Mesothelial cell of epicardium (in vitro differentiated cells): Measurements from ENCODE around the gene CEND1. TPM values are rescaled to one million over a fixed set of nuclear protein-coding genes. Genes with fewer than 3 reads are reported as not detected.

ENCODE experiments used
- DNase-seq, 2 experiments: peaks; one replicate each; pipeline ENCODE4 v3.0.0; 2021; ENCODE audit warnings: low spot score in 2 of 2; ENCODE audit not compliant: unreplicated experiment in 2 of 2
- H3K27ac Mint-ChIP-seq: 2 replicates; pipeline ENCODE4 v1.8.0; 2021; ENCODE audit warnings: mixed read lengths
- H3K27me3 Mint-ChIP-seq: 2 replicates; pipeline ENCODE4 v1.8.0; 2021; ENCODE audit warnings: low read depth, mixed read lengths
- H3K36me3 Mint-ChIP-seq: 2 replicates; pipeline ENCODE4 v1.8.0; 2021; ENCODE audit warnings: mixed read lengths
- H3K4me1 Mint-ChIP-seq: 2 replicates; pipeline ENCODE4 v1.8.0; 2021; ENCODE audit warnings: mixed read lengths
- H3K4me3 Mint-ChIP-seq: 2 replicates; pipeline ENCODE4 v1.8.0; 2021; ENCODE audit warnings: mild to moderate bottlenecking, moderate library complexity, mixed read lengths
- H3K9me3 Mint-ChIP-seq: 2 replicates; pipeline ENCODE4 v1.8.0; 2021; ENCODE audit warnings: mixed read lengths
- CTCF ChIP-seq: fragments of 200-600 bp; sonication (generic); IDR thresholded peaks from one replicate; pipeline ENCODE4 v1.5.0; 2021; ENCODE audit warnings: antibody characterized with exemption; ENCODE audit not compliant: unreplicated experiment
- total RNA-seq: library from RNA; stranded (reverse); gene quantifications from 3 replicates; pipeline ENCODE4 v1.2.1, GENCODE V29; 2021

The CEND1 gene
- total RNA-seq, 1 donor from 2014 or later: not detected

GRCh38 chr11:821512-822371 lies 31.9 kb upstream of the CEND1 start:
- Mint-ChIP-seq H3K4me3 (peak overlapping the region; percentile 78), H3K4me1 (peaks cover 10% of the 10 kb centered on the region)

GRCh38 chr11:820655-821511 lies 31.0 kb upstream of the CEND1 start:
- no peaks in the 10 kb centered on the region for H3K27me3 Mint-ChIP-seq
- no peak for TF ChIP-seq CTCF
- H3K36me3 Mint-ChIP-seq: peaks cover 7% of the 10 kb centered on the region
- peak overlapping the region; percentile 78 for H3K4me3 Mint-ChIP-seq
- no peak for DNase-seq
- no peak overlapping the region for H3K27ac Mint-ChIP-seq
- H3K9me3 Mint-ChIP-seq: no peaks in the 10 kb centered on the region
- peaks cover 10% of the 10 kb centered on the region for H3K4me1 Mint-ChIP-seq

More at GRCh38 chr11:821512-822371, 31.9 kb upstream of the CEND1 start:
- DNase-seq: no peak
- peaks cover 7% of the 10 kb centered on the region for H3K36me3 Mint-ChIP-seq
- no peak for TF ChIP-seq CTCF
- H3K9me3 Mint-ChIP-seq: no peaks in the 10 kb centered on the region
- peaks cover 5% of the 10 kb centered on the region for H3K27me3 Mint-ChIP-seq
- H3K27ac Mint-ChIP-seq: no peak overlapping the region

DNA sequence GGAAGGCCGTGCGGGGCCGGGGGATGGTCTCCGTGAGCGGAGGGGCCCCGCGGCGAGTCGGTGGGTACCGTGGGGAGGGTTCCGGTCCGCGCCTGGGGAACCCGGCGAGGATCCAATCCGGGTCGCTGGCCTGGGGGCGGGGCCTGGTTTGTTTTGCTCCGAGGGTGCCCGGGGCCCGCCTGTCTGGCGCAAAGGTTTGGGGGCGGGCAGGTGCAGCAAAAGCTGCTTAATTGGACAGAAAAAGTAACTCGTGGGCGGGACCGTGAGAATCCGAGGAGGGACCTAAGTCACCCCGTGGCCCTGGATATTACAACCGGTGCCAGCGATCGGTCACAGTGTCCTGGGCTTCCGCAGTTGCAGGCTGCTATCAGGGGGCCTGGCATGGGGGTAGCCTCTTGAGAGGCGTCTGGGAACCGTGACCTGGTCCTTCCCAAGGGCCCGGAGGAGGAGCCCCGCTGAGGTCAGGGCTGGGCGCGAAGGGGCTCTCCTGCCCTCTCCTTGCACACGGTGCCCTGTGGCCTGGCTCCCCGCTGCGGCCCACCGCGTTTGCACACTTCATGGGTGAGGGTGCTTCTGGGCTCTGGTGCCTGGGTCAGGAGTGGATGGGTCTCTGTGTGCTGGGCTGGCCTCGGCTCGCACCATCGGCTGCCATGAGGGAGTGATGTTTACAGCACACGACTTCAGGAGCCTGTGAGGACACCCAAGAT lies 30.2 kb upstream of the CEND1 start:
- Mint-ChIP-seq H3K36me3 (peaks cover 6% of the 10 kb centered on the region), H3K9me3 (no peaks in the 10 kb centered on the region), H3K4me3 (peak overlapping the region; percentile 78), H3K4me1 (peaks cover 10% of the 10 kb centered on the region), H3K27ac (no peak overlapping the region), H3K27me3 (no peaks in the 10 kb centered on the region)
- no peak for TF ChIP-seq CTCF
- peak in 1 of 2 experiments; percentile 60 for DNase-seq

DNA sequence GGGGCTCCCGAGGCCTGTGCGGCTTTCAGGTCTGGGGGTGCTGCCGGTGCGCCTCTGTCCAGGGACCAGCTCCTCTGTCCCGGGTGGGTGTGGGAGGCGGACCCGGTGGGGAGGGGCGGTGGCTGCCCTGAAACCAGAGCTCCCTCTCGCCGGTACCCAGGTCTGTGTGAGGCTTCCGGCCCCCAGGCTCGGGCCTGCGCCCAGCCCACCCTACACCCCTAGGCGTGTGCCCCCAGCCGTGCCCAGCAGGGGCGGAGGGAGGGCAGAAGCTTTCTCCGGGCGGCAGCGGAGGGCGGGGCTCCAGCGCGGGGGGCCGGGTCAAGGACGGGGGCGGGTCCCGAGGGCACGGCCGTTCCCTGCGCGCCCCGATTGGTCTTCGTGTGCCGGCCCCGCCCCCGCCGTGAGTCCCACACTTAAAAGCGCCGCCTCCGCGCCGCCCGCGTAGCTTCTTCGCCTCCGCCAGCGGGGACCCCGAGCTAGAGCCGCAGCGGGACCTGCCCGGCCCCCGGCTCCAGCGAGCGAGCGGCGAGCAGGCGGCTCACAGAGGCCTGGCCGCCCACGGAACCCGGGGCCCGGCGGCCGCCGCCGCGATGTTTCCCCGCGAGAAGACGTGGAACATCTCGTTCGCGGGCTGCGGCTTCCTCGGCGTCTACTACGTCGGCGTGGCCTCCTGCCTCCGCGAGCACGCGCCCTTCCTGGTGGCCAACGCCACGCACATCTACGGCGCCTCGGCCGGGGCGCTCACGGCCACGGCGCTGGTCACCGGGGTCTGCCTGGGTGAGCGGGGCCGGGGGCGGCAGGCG lies 29.4 kb upstream of the CEND1 start:
- H3K27ac Mint-ChIP-seq: no peak overlapping the region
- H3K27me3 Mint-ChIP-seq: no peaks in the 10 kb centered on the region
- TF ChIP-seq CTCF: peak; percentile 14
- H3K9me3 Mint-ChIP-seq: no peaks in the 10 kb centered on the region
- peaks cover 2% of the 10 kb centered on the region for H3K36me3 Mint-ChIP-seq
- H3K4me1 Mint-ChIP-seq: peaks cover 10% of the 10 kb centered on the region
- peak overlapping the region; percentile 78 for H3K4me3 Mint-ChIP-seq
- DNase-seq: peak; percentile 85 to 90
